Frontal cortex (tissue), 4 donors: ENCODE data around the gene APEH. TPM values are rescaled to one million over a fixed set of nuclear protein-coding genes. Genes with fewer than 3 reads are reported as not detected.
A peak's percentile ranks its signal among the peaks of the same experiment; 100 is the strongest.

Source experiments
- DNase-seq, 2 donors: peaks; one replicate each; pipeline ENCODE4 v3.0.0; 2012; ENCODE audit warnings: low spot score in 2 of 2
- FAIRE-seq: peaks from 2 replicates; lab custom pipeline; 2012; peaks lifted over from hg19 to GRCh38; lab: Jason Lieb, UNC
- small RNA-seq: library from RNA; depleted of rRNA; stranded (forward); fragments of <200 nt; gene quantifications from one replicate; pipeline ENCODE3, GENCODE V24; 2014
- total RNA-seq: library from RNA; depleted of rRNA; stranded (reverse); fragments of >200 nt; gene quantifications from one replicate; pipeline ENCODE4 v1.2.3, GENCODE V29; 2014
- donor health status: control.
- donor health status: control.
- donor health status: control.

APEH gene
- total RNA-seq, 1 donor from 2014 or later, result 66.0 TPM

DNA sequence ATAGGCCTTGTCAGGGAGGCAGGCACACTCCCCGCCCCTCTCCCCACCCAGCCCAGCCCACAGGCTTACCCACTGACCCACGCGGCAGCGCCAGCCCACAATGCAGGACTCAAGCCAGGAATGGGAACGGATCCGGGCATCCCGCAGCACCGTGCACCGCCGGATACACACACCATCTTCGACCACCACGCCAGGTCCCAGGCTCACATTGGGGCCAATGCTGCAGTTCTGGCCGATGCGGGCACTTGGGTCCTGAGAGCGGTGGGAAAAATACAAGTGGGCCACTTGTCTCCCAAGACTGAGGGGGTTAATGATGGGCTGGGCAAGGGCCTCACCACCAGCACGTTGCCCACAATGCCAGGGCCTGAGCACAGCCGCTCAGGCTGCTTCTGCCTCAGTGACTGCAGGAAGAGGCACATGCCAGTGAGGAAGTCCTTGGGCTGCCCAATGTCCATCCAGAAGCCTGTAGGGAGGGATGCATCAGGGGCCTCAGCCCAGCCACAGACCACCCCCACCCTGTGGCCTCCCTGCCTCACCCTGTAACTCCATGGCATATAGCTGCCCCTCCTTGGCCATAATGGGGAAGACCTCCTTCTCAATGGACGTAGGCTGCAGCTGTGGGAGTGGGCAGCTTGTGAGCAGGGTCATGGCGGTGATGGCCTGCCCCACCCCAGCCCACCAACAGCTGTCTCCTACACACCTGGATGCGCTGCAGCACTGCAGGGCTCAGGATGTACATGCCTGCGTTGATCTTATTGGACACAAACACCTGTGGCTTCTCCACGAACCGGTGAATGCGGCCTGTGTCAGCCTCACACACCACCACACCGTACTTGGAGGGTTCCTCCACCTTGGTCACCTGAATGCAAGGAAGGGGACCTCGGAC lies 48.0 kb downstream of the APEH start:
- peak in 1 of 2 donors; percentile 12 for DNase-seq
- no peak for FAIRE-seq

DNA sequence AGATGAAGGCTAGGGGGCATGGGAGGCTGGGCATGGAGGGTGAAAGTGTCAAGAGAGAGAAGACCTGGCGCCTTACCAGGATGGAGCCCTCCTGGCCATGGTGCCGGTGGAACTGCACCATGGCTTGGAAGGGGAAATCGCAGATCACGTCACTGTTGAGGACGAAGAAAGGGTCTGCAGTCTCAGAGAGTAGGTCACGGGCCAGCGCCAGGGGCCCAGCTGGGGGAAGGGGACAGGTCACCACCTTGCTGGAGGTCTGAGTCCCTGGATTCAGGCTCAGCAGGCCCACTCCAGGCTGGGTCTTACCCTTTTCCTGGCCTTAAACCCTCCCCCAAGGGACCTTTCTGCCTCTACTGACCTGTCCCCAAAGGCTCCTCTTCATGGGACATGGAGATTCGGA lies 48.7 kb downstream of the APEH start:
- no peak for DNase-seq
- no peak for FAIRE-seq

DNA sequence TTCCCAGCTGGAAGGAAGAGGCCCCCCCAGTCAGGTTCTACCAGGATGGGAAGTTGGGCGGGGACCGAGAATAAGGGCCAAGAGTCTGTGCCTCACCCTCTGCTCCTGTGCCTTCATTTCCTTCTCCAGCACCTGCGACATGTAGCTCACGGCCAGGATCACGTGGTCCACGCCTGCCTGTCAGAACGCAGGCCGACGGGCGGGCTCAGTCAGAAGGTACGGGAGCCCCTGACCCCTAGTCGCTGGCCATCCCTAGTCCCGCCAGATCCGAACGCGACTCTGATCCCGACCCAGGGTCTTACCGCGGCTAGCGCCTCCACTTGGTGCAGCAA lies 49.1 kb downstream of the APEH start:
- no peak for FAIRE-seq
- peak in 1 of 2 donors; percentile 57 for DNase-seq

DNA sequence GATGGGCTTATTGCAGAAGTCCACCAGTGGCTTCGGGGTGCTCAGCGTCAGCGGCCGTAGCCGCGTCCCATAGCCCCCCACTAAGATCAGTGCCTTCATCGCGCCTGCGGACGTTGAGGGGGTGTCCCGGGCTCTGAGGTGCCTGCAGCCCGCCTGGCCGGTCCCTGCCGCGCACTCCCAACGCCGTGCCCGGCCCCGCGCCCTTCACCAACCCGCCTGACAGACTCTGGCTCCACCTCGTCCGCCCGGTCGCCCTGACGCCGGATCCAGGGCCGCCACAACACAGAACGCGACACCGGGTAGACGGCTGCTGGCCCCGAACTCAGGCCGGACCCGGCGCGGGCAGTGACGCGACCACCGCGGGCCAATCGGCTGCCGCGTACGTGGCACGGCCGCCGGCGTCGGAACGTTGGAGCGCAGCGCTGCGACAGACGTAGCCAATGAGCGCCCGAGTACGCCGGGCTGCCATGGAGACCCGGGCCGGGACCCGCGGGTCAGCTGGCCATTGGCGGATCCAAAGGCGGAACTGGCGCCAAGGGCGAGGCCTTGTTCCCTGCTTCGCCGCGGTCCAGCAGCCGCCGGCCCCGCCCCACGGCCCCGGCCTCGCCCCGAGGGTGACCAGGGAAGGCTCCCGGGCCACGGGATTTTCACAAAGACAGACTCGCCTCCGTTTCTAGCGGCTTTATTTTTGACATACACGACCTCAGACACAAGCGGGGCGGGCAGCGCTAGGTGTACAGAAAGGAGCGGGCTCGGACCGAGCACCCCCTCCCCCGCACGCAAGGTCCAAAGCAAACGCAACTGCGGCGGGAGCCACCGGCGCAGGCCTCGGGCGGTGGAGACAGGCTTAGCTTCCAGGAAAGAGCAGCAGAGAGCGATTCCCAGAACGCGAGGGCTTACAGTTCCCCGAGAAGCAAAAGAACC lies 49.7 kb downstream of the APEH start, which contains the start of gene GMPPB:
Gene GMPPB (minus strand): TSS at position 324 of the 924 bp plus-strand sequence. CDS start 225 bp downstream, at position 99.
- peak; percentile 96 to 98 for DNase-seq
- FAIRE-seq, result no peak

DNA sequence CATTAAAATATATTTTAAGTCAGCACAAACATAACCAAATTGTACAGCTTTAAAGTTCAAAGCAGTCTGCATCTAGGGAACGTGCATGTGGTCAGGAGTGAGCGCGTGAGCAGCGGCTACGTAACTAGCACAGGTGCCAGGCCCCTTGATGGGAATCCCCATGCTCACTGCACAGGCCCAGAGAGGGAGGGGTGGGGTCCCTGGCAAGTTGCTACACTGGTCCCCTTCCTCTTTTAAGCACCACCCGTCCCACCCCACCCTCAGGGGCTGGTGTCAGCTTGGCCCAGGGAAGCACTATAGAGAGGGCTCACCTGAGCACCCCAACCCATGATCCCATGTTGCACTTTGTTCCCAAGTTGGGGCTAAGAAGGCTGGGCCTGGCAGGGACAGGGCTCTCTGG lies 50.4 kb downstream of the APEH start:
- DNase-seq, result no peak
- FAIRE-seq, result no peak

DNA sequence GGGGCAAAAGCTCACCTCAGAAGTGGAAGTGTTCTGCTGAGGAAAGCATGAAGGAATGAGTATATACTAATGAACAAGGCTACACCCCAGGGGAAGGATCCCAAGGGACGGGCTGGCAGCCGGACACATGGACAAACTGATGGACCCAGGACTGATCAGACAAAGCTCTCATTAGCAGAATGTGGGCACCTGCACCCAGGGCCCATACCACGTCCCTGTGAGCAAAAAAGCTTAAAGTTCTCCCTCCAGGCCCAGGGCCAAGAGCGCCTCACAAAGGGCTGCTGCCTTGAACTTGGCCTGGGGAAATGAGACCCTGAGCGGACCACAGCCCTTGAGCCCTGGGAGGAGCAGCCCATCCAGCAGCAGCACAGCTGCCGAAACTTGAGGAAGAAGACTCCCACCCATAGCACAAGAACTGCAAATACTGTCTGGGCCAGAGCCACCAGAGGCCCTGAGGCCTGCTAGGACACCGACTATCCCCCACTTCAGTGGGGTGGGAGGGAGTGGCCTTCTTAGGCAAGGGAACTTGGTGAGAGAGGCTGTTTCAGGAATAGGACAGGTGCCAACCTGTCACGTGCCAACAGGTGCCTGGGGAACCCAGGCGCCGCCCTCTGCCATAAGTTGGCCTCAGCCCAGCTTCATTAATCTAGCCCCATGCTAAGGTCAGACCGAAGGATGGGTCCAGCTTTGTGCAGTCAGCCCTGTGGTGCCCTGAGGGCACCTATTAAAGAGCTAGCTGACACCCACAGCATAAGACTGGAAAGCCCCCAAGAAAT lies 51.9 kb downstream of the APEH start:
- DNase-seq, result no peak
- no peak for FAIRE-seq

DNA sequence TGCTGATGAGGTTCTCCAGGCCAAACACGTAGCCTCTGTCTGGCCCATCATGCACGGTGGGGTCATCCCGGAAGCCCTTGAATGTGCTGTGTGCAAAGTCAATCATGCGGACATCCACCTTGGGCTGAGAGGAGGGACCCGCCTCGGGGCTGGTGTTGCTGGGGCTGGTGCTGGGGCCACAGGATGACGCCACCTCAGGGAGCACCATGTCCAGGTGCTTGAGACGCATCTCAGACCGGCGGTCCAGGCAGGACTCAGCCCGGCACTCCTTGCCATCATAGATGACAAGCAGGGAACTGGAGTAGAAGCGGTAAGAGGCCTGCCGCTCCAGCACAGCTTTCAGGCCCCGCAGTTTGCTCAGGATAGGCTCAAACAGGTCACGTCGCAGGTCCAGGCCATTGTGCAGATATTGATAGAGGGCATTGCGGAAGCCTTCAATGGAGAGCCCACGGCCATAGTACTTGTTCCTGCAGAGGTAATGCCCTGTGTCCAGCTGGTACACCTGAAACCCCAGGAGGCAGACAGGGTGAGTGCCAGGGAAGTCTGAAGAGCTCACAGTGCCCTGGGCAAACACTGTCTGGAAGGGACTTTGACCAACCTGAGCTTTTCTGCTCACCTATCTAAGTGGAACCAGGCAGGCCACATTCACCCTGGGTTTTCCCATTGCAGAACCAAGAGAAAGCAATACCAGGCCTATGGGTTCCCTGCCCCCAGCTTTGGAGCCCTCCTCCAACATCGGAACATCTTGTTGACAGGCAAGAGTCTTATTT lies 53.2 kb downstream of the APEH start:
- FAIRE-seq (no peak), DNase-seq (no peak)

DNA sequence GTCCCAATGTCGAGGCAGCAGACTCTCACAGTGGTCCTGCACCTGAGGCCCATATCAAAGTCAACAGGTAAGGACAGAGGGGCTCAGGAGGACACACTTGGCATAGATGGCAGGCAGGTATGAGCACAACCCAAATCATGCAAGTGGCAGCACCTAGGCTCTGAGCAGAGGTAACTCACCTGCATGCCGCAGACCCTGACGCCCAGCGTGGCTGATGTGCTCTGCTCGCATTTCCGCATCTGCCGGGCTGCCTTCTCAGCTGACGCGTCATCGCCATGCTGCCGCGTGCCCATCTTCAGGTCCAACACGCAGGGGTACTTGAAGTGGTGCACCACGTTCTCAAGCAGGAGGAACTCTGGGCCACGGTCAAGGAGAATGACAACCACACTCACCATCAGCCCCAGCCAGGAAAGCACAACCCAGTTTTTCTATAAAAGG lies 53.8 kb downstream of the APEH start:
- FAIRE-seq, result no peak
- no peak for DNase-seq

DNA sequence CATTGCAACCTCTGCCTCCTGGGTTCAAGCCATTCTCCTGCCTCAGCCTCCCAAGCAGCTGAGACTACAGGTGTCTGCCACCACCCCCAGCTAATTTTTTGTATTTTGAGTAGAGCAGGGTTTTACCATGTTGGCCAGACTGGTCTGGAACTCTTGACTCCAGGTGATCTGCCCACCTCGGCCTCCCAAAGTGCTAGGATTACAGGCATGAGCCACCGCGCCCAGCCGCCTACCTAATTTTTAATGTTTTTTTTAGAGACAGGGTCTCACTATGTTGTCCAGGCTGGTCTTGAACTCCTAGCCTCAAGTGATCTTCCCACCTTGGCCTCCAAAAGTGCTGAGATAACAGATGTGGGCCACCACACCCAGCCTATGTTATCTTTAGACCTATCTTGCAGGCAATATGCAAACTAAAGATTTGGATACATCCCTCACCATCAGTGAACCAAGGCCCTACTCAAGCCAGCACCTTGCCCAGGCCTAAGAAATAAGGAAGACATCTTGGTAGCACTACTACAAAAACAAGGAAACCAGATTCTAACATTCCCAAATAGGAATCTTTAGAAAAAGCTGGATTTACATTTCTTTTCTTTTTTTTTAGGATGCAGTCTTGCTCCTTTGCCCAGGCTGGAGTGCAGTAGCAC lies 55.9 kb downstream of the APEH start:
- FAIRE-seq (no peak), DNase-seq (no peak)

DNA sequence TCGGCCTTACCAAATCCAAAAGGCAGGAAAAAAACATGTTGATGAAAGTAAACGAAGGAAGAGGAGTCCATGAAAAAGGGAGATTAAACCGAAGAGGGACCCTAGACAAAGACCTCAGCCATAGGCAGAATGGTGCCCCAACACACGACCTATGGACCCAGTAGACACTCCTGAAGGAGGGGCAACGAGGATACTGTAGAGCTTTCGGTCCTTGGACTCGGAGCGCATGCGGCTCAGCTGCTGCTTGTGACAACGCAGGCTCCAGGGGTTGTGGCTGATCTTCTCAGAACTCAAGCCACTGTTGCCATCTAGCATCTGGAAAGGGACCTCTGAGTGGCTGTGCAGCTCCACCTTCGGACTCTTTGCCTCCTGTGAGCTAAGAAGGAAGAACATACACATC lies 58.4 kb downstream of the APEH start:
- DNase-seq (no peak), FAIRE-seq (no peak)

DNA sequence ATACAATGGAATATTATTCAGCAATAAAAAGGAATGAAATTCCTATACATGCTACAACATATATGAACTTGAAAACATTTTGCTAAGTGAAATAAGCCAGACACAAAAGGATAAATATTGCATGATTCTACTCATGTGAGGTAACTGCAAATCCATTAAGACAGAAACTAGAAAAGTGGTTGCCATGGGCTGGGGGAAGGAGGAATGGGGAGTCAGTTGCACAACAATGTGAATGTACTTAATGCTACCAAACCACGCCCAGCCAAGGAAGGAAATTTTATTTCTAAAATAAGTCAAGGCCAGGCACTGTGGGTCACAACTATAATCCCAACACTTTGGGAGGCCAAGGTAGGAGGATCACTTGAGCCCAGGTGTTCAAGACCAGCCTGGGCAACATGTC lies 59.4 kb downstream of the APEH start:
- FAIRE-seq (no peak), DNase-seq (no peak)

Small RNAs within 50 kb of the gene (small RNA-seq; reads per million reads assigned to genes)
- gene AMIGO3, result not detected

Other genes starting within 250 kb of the APEH start
- 6.5 TPM for gene NICN1, start 245.0 kb upstream of the APEH start, total RNA-seq
- 20.0 TPM for gene DAG1, start 204.1 kb upstream of the APEH start, total RNA-seq
- gene BSN, start 119.9 kb upstream of the APEH start, total RNA-seq, result 5.3 TPM
- 6.9 TPM for gene MST1, start 15.1 kb downstream of the APEH start, total RNA-seq
- gene RNF123, start 15.2 kb downstream of the APEH start, total RNA-seq, result 25.3 TPM
- not detected for gene AMIGO3, start 45.3 kb downstream of the APEH start, total RNA-seq
- 9.4 TPM for gene GMPPB, start 49.6 kb downstream of the APEH start, total RNA-seq
- 51.4 TPM for gene IP6K1, start 112.2 kb downstream of the APEH start, total RNA-seq
- not detected for gene CDHR4, start 125.5 kb downstream of the APEH start, total RNA-seq
- 14.3 TPM for gene INKA1, start 128.9 kb downstream of the APEH start, total RNA-seq
- 1.6 TPM for gene UBA7, start 139.6 kb downstream of the APEH start, total RNA-seq
- 2.0 TPM for gene TRAIP, start 182.2 kb downstream of the APEH start, total RNA-seq
- 180 TPM for gene CAMKV, start 195.6 kb downstream of the APEH start, total RNA-seq
- gene MST1R, start 229.5 kb downstream of the APEH start, total RNA-seq, result 0.41 TPM